GM13977 (cell line): ENCODE data around the gene TDP1.

Experiments used
- DNase-seq: peaks from one replicate; pipeline ENCODE4 v3.0.0; 2012; ENCODE audit warnings: low spot score
- CTCF ChIP-seq: IDR thresholded peaks from 2 replicates; pipeline ENCODE4 v1.5.1; 2012; ENCODE audit warnings: mild to moderate bottlenecking, control low read depth; ENCODE audit not compliant: insufficient read depth; ENCODE audit errors: extremely low read depth, missing control alignments
- in situ Hi-C: fragments of 300-500 bp; cut with MboI; formaldehyde crosslinking; loops from one replicate; pipeline ENCODE4 v1.12.0; 2022; ENCODE audit warnings: low sequenced_read_pairs, low pct_unique_long_range_greater_than_20kb, mixed read lengths, inconsistent platforms; ENCODE audit not compliant: unreplicated experiment

TDP1 gene

DNA sequence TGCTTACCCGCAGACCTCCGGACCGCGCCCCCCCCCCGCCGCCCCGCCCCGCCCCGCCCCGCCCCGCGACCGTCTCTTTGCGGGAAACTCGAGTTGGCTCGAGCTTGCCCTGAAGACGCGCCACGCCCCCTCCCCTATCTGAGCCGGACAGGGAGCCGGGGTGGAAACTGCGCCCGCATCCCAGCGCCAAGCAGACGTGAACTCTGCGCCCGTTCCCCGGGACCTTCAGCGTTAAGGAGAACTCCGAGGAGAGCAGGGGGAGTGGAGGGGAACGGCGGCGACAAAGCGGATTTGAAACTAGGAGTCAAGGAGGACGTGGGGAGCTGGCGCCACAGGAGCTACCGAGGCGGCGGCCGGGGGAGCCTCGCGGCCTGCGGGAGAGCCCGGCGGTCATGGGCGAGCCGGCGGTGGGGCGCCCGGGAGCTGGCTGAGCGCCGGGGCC lies 106.0 kb downstream of the TDP1 start, which contains the start of gene KCNK13:
Gene KCNK13, plus strand, starts transcription at position 310 of the 442 bp plus-strand sequence. CDS start 212 bp downstream, outside the sequence.
- peak; percentile 60 for DNase-seq
- TF ChIP-seq CTCF: no peak
- in situ Hi-C loops: no loop called here

DNA sequence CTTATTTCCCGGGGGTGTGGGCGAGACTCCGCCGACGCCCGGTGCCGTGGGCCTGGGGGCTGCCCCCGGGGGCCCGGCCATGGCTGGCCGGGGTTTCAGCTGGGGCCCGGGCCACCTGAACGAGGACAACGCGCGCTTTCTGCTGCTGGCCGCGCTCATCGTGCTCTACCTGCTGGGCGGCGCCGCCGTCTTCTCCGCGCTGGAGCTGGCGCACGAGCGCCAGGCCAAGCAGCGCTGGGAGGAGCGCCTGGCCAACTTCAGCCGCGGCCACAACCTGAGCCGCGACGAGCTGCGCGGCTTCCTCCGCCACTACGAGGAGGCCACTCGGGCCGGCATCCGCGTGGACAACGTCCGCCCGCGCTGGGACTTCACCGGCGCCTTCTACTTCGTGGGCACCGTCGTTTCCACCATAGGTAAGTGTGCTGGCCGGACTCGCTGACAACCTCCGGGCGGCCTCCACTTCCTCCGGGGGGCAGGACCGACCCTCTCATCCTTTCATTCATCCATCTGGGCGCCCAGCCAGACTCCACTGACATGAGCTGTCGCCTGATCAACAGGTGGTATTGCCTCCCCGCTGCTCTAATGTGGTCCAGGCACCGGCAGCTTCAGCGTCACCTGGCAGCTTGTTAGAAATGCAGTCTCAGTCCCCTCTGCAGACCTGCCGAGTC lies 106.5 kb downstream of the TDP1 start:
- in situ Hi-C loops: no loop called here
- peak; percentile 56 for DNase-seq
- TF ChIP-seq CTCF: no peak

DNA sequence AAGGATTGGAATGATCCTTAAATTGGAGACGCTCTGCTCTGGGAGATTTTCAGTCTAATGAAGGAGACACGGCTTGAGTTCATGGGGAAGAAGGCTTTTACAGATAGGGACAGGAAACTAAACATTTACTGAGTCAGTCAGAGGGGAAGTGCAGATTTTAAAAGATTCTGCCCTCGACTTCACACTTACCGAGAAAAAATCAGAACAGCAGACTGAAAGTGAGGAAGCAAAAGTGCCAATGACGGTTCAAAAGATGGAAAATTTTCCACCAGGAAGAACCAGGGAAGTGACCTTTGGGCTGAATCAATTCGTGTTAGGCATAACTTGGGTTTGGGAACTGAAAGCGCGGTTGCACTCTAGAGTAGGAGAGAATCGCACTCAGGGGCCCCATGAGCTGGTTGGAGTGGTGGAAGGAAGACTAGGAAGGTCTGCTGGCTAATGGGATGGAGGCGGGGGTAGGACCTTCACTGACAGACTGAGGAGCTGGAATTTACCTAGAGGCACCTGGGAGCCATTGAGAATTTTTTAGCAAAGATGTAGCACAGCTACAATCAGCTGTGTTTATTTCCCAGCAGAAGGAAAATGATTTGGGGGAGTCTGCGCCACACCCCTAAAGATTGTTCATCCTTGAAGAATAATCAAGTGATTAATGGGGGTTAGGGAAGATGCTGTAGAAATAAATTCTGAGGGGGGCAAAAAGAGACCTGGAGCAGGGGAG lies 107.3 kb downstream of the TDP1 start:
- in situ Hi-C loops: no loop called here
- no peak for TF ChIP-seq CTCF
- DNase-seq: no peak

DNA sequence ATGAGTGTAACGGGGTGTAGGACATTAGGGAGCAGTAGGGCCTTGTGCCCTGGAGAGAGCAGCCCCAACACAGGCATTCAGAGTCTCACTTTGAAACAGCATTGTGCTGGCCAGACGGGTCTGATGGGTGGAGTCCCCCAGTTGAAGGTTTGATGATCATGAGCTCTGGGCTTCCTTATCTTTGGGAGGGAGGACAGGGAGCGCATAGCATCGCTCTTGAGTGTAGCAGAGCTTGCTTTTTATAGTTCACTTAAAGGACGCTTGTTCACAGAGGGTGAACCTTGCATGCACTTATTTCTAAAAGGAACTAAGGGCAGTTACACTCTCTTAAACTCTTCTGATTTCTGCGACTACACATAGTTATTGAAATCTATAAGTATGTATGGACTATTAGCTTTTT lies 116.6 kb downstream of the TDP1 start:
- no peak for TF ChIP-seq CTCF
- DNase-seq: no peak
- in situ Hi-C loops: no loop called here

DNA sequence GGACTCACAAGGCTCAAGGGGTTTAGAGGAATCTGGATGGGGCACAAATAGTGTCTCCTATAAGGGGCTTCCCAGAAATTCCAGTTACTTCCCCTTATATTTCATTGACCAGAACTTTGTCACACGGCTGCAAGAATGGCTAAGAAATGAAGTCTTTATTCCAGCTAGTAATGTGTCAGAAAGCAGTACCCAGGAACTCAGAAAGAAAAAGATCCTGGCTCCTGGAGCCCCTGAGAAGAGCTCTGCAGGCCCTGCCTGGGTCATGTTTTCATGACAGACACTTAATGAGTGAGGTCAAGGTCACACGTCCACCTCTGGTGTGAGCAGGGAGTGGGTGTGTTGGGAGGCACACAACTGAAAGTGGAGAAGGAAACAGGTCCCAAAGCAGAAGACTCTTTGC lies 123.8 kb downstream of the TDP1 start:
- in situ Hi-C loops: no loop called here
- no peak for DNase-seq
- no peak for TF ChIP-seq CTCF

DNA sequence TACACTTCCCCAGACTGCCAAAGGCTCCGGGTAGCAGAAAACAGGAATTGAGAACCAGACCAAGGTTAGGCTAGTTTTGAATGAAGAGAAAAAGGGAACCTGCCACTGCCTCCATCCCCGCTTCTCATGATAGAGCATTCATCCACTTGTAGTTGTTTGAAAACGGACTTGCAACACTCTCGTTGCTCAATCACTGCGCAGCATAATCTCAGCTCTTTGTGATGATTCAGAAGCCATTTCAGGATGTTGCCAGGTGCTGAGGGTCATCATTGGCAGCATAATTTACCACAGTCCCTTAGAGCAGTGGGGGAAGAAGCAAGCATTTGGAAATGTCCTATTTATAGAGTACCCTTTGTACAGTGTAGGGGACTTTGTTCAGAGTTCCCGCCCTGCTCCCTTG lies 131.7 kb downstream of the TDP1 start:
- no peak for DNase-seq
- no peak for TF ChIP-seq CTCF
- in situ Hi-C loops: no loop called here
